Activated naive CD4-positive, alpha-beta T cell treated with anti-CD3 and anti-CD28 coated beads, Interleukin-2, amount 50 U/mL, for 72 hours (primary cell): ENCODE data around the gene ADAMTS20. TPM values are rescaled to one million over a fixed set of nuclear protein-coding genes. Genes with fewer than 3 reads are reported as not detected.
"Not testable (repeated sequence)": the region's sequence is repeated elsewhere in the genome, so short reads cannot be mapped to it uniquely, and the experiment has no call there.

Experiments used
- ATAC-seq, 2 donors: fragments of 150-1000 bp; cut with Tn5 transposase; 2 replicates each; pipeline ENCODE4 v1.10.0; 2021; ENCODE audit warnings: mild to moderate bottlenecking in 2 of 2, moderate library complexity in 2 of 2
- DNase-seq, 2 donors: peaks; one replicate each; pipeline ENCODE4 v3.0.0; 2021 to 2022; ENCODE audit warnings: low spot score in 2 of 2
- H3K27ac Mint-ChIP-seq, 2 donors: one replicate each; pipeline ENCODE4 v1.8.0; 2022; ENCODE audit warnings: mild to moderate bottlenecking in 2 of 2, mixed read lengths in 2 of 2
- H3K36me3 Mint-ChIP-seq, 2 donors: one replicate each; pipeline ENCODE4 v1.8.0; 2022; ENCODE audit warnings: mixed read lengths in 2 of 2
- H3K9me3 Mint-ChIP-seq, 2 donors: one replicate each; pipeline ENCODE4 v1.8.0; 2022; ENCODE audit warnings: mixed read lengths in 2 of 2
- total RNA-seq, 2 donors: library from RNA; stranded (reverse); gene quantifications; one replicate each; pipeline ENCODE4 v1.2.3, GENCODE V29; 2022

The ADAMTS20 gene
- total RNA-seq, 2 donors from 2014 or later, result not detected

DNA sequence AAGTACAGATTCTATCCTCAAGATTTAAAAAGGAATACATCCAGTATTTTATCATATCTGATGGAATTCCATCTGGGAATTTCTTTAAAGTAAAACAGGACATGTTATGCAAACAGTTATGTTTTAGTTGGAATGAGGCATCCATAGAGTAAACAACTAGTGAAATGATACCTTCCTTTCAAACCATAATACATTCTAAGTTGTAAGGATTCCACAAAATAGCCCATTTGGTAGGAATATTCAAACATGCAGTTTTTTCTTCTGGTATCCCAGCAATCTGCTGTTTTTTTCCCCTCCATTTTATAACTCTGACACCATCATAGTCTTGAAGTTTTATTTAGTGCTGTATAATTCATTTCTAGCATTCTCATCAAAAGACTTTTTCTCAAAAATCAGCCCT lies 149.6 kb downstream of the ADAMTS20 start:
- no peak for ATAC-seq
- H3K27ac Mint-ChIP-seq, result no peak overlapping the region
- no peaks in the 10 kb centered on the region for H3K9me3 Mint-ChIP-seq
- no peak for DNase-seq
- no peaks in the 10 kb centered on the region for H3K36me3 Mint-ChIP-seq

DNA sequence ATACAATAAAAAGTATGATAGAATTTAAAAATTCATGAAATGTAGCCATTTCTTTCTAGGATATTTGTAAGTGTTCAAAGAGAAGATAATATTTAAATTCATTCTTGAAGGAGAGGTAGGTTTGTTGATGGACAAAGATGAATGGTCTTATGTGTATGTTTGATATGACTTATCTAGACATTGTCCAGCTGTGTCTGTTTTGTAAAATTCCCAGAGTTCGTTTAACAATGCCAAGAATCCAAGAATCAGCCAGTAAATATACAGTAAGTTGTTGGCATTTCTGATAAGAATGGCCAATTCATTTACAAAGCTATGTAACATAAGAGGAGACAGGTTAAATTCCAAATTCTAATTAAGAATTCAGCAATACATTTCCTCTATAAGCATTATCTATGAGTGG lies 150.9 kb downstream of the ADAMTS20 start:
- no peaks in the 10 kb centered on the region for H3K9me3 Mint-ChIP-seq
- DNase-seq (no peak), ATAC-seq (no peak)
- H3K36me3 Mint-ChIP-seq, result no peaks in the 10 kb centered on the region
- H3K27ac Mint-ChIP-seq, result no peak overlapping the region

DNA sequence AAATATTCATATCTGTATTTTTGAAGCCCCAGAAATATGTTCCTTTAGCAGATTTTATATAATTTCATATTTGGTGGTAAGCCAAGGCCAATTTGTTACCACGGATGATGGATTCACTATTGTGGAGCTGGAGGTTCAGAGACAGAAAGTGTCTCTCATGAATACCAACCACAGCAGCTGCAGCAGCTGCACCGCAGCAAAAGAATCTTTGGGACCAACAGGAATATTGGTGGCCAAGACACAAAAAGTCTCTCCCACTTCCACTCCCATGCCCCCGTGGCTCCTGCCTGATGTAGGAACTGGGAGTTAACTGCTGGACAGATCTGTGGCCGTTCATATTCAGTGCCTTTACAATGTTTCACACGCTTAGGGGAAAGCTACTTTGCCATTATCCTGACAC lies 155.3 kb downstream of the ADAMTS20 start:
- Mint-ChIP-seq H3K9me3 (no peaks in the 10 kb centered on the region), H3K27ac (no peak overlapping the region), H3K36me3 (no peaks in the 10 kb centered on the region)
- DNase-seq (no peak), ATAC-seq (no peak)

DNA sequence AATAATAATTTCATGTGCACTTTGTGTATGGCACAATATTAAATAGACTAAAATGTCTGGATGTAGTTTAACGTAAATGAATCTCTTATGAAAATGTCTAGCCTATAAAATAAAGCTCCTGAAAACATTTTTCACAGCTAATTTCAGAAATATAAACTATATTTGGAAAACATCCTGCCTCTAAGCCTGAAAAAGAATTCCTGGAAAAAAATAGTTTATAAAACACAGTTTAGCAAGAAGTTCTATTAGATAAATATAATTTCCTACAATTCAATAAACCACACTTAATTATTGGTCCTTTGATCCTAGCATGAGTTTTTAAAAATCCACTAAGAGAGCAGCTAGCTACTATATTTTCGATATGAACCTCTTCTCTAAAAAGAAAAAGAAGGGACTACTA lies 159.9 kb downstream of the ADAMTS20 start:
- no peaks in the 10 kb centered on the region for H3K36me3 Mint-ChIP-seq
- ATAC-seq, result no peak

DNA sequence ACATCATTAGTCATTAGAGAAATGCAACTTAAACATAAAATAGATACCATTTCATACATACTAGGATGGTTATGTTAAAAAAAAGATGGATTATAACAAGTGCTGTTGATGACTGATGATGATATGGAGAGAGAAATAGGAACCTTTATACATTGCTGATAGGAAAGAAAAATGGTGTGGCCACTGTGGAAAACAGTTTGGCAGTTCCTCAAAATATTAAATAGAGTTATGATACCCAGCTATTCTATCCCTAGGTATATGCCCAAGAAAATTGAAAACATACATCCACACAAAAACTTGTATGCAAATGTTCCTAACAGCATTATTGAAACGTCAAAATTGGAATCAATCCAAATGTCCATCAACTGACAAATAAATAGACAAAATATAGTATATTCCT lies 170.1 kb downstream of the ADAMTS20 start:
- no peak for ATAC-seq
- Mint-ChIP-seq H3K27ac (no peak overlapping the region), H3K36me3 (no peaks in the 10 kb centered on the region), H3K9me3 (peaks cover 14 to 18% of the 10 kb centered on the region in 2 donors)
- DNase-seq, result no peak

More for the DNA sequence above, 159.9 kb downstream of the ADAMTS20 start:
- Mint-ChIP-seq H3K9me3 (peaks cover 0 to 5% of the 10 kb centered on the region in 2 donors), H3K27ac (no peak overlapping the region)
- DNase-seq, result no peak

DNA sequence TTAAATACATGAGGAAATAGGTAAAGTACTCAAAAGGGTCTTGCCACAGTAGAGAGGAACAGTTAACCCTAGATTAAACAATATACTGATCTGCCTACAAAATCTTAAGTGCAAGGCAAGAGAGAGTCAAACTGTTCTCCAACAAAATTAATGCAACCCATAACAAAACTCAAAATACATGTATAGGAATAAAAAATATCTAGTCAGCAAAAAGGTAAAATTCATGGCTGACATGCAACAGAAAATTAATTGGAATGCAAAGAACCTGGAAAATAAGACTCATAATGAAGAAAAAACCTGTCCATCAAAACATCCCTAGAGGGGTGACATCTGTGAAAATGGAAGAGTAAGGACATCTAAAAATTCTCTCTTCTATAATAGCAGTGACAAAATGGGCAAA lies 173.6 kb downstream of the ADAMTS20 start:
- ATAC-seq (no peak), DNase-seq (no peak)
- peaks cover 9 to 11% of the 10 kb centered on the region in 2 donors for H3K9me3 Mint-ChIP-seq
- H3K36me3 Mint-ChIP-seq, result no peaks in the 10 kb centered on the region
- no peak overlapping the region for H3K27ac Mint-ChIP-seq

DNA sequence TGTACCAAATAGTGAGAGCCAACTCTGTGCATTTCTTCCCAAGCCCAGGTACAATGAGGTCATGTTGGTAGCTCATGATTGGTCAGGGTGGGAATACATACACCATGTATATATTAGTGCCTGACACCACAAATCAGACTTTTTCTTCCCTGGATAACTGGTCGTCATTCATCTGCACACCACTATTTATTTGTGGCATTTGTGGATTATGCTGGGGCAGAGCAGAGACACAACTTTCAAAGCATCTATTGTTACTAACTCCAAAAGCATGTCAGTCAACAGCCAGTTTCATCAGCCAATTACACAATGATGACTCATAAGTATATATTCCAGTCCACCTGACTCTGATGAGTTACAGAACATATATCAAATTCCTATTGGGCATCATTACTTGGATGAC lies 181.7 kb downstream of the ADAMTS20 start:
- no peak for ATAC-seq
- no peak for DNase-seq
- H3K9me3 Mint-ChIP-seq, result no peaks in the 10 kb centered on the region
- no peaks in the 10 kb centered on the region for H3K36me3 Mint-ChIP-seq
- no peak overlapping the region for H3K27ac Mint-ChIP-seq

DNA sequence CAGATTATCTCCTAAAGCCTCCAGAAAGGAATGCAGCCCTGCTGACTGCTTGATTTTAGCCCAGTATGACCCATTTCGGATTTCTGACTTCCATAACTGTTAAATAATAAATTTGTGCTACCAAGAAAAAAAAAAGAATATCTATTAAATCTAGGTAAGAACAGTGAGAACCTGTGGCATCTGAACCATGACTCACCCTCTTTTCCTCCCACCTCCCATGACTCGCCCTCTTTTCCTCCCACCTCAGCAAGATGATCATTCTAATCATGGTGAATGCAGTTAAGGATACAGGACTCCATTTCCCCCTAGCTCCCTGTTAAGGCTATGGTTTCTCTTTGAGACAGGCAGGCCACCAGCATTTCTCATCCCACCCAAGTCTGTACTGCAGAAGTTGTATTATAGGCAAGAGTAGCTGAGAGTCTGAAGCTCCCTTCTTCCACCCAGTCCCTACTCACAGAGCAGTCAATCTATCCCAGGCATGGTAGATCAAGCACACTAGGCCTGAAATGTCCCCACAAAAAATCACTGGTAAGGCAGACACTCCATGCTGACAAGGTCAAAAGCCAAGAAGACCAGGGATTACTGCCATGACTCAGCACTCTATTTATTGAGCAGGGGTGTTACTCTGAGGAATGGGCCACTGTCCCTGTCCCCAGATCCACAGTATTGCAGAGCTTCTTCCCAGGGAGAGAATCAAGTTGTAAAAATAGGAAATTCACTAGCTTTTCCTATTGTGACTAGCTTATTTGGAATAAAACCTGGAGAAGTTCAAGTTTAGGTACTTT lies 188.9 kb downstream of the ADAMTS20 start:
- ATAC-seq (no peak), DNase-seq (no peak)
- H3K9me3 Mint-ChIP-seq, result peaks cover 6 to 8% of the 10 kb centered on the region in 2 donors
- H3K27ac Mint-ChIP-seq, result no peak overlapping the region
- no peaks in the 10 kb centered on the region for H3K36me3 Mint-ChIP-seq

DNA sequence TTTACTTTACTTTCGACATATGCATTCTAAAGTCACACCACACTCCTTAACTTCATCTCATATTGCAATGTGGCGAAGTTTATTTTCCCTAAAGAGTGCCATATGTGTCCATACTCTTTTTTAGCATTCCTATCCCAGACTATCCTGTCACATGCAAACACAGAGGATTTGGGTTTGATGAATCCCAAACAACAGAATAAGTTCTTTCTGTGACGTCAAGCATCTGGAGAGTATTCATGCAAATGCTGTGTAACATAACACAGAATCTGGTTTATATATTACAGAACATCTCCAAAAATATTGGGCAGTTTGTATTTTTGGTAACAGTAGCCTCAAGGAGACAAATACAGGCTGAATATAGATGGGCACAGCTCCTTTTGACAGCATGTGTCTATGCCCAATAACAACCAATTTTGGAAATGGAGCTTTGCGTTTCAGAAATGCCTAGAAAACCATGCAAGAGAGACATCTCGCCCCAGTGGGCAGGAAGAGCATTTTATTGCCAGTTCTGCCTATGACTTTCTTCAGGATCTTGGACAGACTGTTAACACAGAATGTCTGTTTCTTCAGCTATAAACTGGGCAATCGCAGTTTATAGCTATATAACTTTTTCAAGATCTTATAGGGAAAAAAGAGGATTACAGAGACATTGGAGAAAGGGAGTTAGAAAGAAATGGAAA lies 190.8 kb downstream of the ADAMTS20 start:
- DNase-seq, result no peak
- H3K27ac Mint-ChIP-seq, result no peak overlapping the region
- H3K36me3 Mint-ChIP-seq, result no peaks in the 10 kb centered on the region
- no peak for ATAC-seq
- peaks cover 6 to 8% of the 10 kb centered on the region in 2 donors for H3K9me3 Mint-ChIP-seq

DNA sequence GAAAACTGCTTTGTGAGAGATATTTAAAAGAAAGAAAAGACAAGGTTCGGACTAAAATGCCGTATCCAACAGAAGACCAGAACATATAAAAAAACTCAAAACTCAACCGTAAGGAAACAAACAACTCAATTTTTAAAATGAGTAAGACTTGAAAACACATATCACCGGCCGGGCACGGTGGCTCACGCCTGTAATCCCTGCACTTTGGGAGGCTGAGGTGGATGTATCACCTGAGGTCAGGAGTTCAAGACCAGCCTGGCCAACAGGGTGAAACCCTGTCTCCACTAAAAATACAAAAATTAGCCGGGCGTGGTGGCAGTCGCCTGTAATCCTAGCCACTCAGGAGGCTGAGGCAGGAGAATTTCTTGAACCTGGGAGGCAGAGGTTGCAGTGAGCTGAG lies 192.0 kb downstream of the ADAMTS20 start:
- not testable (repeated sequence) for H3K9me3 Mint-ChIP-seq, DNase-seq, H3K27ac Mint-ChIP-seq, H3K36me3 Mint-ChIP-seq, ATAC-seq

DNA sequence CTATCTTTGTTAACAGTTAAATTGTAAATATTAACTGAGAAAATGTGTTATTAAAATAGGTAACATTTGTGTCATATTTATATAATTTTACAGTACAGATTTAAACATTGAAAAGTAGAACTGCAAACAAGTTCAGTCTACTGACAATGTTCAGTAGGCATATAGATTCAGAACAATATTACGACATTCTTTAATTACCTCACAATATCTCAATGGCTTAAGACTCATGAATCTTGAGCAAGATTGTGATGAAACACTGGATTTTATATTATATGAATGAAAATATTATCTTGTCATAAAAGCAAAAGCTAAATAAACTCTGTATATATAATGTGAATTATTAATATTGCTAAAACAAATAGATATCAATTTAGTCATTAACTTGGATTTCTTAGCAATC lies 194.9 kb downstream of the ADAMTS20 start:
- Mint-ChIP-seq H3K9me3 (peaks cover 0 to 3% of the 10 kb centered on the region in 2 donors), H3K27ac (no peak overlapping the region), H3K36me3 (no peaks in the 10 kb centered on the region)
- ATAC-seq (no peak), DNase-seq (no peak)

DNA sequence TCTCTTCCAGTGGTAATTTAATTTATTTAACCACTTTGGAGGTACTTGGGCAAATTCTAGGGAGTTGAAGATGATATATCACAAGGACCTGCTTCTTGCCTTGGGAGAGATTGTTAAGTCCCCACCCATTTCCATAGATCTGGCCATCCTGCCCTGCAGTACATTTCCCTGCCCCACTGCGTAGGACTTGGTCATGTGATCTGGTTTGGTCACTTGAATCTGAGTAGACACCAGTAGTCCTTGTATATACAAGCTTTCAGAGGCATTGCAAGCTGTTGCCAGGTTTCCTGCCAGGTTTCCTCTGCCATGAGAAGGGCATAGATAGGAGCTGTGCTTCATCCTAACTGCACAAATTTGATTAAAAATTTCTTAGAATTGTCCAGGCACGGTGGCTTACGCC lies 200.0 kb downstream of the ADAMTS20 start:
- ATAC-seq (no peak), DNase-seq (no peak)
- Mint-ChIP-seq H3K27ac (no peak overlapping the region), H3K9me3 (no peaks in the 10 kb centered on the region), H3K36me3 (no peaks in the 10 kb centered on the region)

DNA sequence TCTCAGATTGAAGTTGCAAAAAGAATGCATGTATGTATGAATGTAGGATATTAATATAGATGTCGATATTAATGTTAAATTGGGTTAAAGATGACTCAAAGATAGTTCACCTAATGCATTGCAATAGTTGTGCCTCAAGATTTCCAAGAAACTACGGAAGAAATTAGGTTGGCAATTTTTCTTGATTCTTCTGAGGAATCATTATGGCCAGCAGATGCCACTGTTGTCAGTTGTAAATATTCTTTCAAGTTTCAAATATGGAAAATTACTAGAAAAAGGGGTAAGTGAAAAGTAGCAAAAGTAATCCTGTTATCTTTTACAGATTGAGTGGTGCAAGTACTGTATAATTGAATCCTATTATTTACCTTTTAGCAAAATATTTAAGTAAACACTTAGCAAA lies 202.1 kb downstream of the ADAMTS20 start:
- Mint-ChIP-seq H3K9me3 (peaks cover 5 to 6% of the 10 kb centered on the region in 2 donors), H3K36me3 (peaks cover 0 to 8% of the 10 kb centered on the region in 2 donors), H3K27ac (no peak overlapping the region)
- ATAC-seq (no peak), DNase-seq (no peak)

DNA sequence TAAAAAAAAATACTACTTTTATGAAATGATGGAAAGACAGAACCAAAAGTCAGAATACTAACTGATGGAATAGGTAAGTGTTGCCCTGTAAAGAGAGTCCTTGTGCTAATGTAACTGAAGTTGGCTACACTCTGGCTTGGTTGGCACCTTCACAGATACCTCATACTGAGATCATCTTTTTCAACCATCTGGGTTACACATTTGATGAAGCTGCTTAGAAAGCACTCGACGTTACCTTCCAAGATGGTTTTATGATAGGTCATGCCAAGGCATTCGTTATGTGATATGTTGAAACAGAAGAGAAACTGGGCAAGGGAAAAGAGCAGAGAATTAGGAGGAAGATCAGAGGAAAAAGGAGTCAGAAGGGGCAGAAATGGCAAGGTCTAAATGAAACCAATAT lies 203.8 kb downstream of the ADAMTS20 start:
- H3K36me3 Mint-ChIP-seq, result peaks cover 0 to 8% of the 10 kb centered on the region in 2 donors

DNA sequence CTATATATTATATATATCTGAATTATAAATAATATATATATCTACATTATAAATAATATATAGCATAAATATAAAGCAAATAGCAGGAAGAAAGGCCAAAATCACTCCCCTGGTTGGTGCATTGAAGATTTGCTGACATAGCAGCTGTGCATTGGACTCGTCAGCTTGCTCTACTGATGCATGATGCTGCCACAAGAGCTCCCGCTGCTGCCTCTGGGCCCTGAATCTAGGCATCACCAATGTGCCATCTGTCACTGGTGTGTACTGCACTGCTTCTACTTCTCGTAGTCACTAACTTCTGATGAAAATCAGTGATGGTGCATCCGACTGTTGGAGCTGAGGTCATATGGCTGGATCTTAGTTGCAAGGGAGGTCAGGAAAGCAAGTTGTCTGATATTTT lies 205.0 kb downstream of the ADAMTS20 start:
- H3K9me3 Mint-ChIP-seq, result peaks cover 11 to 23% of the 10 kb centered on the region in 2 donors
- peaks cover 0 to 8% of the 10 kb centered on the region in 2 donors for H3K36me3 Mint-ChIP-seq
- H3K27ac Mint-ChIP-seq, result no peak overlapping the region
- no peak for DNase-seq
- ATAC-seq, result no peak

More for the DNA sequence above, 203.8 kb downstream of the ADAMTS20 start:
- H3K9me3 Mint-ChIP-seq, result peaks cover 5 to 17% of the 10 kb centered on the region in 2 donors
- ATAC-seq (no peak), DNase-seq (no peak)
- H3K27ac Mint-ChIP-seq, result no peak overlapping the region

DNA sequence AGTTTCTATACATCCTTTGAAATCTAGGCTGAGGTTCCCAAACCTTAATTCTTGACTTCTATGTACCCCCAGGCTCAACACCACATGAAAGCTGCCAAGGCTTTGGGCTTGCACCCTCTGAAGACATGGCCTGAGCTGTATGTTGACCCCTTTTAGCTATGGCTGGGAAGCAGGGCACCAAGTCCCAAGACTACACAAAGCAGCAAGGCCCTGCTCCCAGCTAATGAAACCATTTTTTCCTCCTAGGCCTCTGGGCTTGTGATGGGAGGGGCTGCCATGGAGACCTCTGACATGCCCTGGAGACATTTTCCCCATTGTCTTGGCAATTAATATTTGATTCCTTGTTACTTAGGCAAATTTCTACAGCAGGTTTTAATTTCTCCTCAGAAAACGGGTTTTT lies 207.0 kb downstream of the ADAMTS20 start:
- ATAC-seq, result no peak
- Mint-ChIP-seq H3K36me3 (peaks cover 0 to 8% of the 10 kb centered on the region in 2 donors), H3K27ac (no peak overlapping the region), H3K9me3 (peaks cover 12 to 23% of the 10 kb centered on the region in 2 donors)
- DNase-seq, result no peak

DNA sequence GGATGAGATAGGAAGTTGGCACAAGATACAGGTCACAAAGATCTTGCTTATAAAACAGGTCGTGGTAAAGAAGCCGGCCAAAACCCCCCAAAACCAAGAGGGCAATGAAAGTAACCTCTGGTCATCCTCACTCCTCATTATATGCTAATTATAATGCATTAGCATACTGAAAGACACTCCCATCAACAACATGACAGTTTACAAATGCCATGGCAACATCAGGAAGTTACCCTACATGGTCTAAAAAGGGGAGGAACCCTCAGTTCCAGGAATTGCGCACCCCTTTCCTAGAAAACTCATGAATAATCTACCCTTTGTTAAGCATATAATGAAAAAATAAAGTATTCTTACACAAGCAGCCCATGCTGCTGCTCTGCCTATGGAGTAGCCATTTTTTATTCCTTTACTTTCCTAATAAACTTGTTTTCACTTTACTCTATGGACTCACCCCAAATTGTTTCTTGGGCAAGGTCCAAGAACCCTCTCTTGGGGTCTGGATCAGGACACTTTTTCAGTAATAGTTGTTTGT lies 210.2 kb downstream of the ADAMTS20 start:
- DNase-seq, ATAC-seq, H3K27ac Mint-ChIP-seq, H3K36me3 Mint-ChIP-seq: not testable (repeated sequence)
- peaks cover 12 to 23% of the 10 kb centered on the region in 2 donors for H3K9me3 Mint-ChIP-seq
